Keratinocyte (primary cell): Measurements from ENCODE around the gene RBM41.
"Not testable (repeated sequence)": the region's sequence is repeated elsewhere in the genome, so short reads cannot be mapped to it uniquely, and the experiment has no call there.

Source experiments
- EZH2 ChIP-seq: IDR thresholded peaks from one replicate; pipeline ENCODE4 v1.6.1; 2012; ENCODE audit warnings: inconsistent platforms, mild to moderate bottlenecking, low read length, moderate library complexity
- TF ChIP-seq, protein P1 (sequence below), 3 experiments: IDR thresholded peaks in 1 of 3; conservative IDR thresholded peaks in 1 of 3; optimal IDR thresholded peaks in 1 of 3; 2 replicates in 2 of 3; 3 replicates in 1 of 3; pipeline versions ENCODE3 to v1.5.1; 2011; ENCODE audit warnings: low read length in 3 of 3, mild to moderate bottlenecking in 3 of 3, moderate library complexity in 2 of 3, control low read depth in 1 of 3, inconsistent platforms in 1 of 3; ENCODE audit not compliant: insufficient read depth in 2 of 3; ENCODE audit errors: extremely low read depth in 1 of 3

DNA sequence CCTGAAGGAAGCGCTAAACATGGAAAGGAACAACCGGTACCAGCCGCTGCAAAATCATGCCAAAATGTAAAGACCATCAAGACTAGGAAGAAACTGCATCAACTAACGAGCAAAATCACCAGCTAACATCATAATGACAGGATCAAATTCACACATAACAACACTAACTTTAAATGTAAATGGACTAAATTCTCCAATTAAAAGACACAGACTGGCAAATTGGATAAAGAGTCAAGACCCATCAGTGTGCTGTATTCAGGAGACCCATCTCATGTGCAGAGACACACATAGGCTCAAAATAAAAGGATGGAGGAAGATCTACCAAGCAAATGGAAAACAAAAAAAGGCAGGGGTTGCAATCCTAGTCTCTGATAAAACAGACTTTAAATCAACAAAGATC, 39.0 kb upstream of the RBM41 start:
- TF ChIP-seq, protein P1, sequence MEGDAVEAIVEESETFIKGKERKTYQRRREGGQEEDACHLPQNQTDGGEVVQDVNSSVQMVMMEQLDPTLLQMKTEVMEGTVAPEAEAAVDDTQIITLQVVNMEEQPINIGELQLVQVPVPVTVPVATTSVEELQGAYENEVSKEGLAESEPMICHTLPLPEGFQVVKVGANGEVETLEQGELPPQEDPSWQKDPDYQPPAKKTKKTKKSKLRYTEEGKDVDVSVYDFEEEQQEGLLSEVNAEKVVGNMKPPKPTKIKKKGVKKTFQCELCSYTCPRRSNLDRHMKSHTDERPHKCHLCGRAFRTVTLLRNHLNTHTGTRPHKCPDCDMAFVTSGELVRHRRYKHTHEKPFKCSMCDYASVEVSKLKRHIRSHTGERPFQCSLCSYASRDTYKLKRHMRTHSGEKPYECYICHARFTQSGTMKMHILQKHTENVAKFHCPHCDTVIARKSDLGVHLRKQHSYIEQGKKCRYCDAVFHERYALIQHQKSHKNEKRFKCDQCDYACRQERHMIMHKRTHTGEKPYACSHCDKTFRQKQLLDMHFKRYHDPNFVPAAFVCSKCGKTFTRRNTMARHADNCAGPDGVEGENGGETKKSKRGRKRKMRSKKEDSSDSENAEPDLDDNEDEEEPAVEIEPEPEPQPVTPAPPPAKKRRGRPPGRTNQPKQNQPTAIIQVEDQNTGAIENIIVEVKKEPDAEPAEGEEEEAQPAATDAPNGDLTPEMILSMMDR (optimal IDR thresholded peaks at IDR 0.05 in 1 of 3, IDR thresholded peaks at IDR 0.05 in 1 of 3, conservative IDR thresholded peaks at IDR 0.05 in 1 of 3; ENCODE audit: extremely low read depth in 1 of 3, insufficient read depth in 2 of 3, low read length in 3 of 3), result not testable (repeated sequence)
- TF ChIP-seq EZH2, result not testable (repeated sequence)
